Caco-2 (cell line): ENCODE results near the gene ZDHHC14. TPM values are rescaled to one million over a fixed set of nuclear protein-coding genes. Genes with fewer than 3 reads are reported as not detected.

Source experiments
- BruUV-seq: library from RNA; stranded (reverse); fragments of 400-500 nt; replicated peaks from 2 replicates; lab custom pipeline; 2021; lab: Mats Ljungman, UMichigan
- CTCF ChIA-PET: fragments of 300-600 bp; sonication (Branson Sonifier 250); formaldehyde crosslinking; loops from one replicate; lab custom pipeline; 2022; ENCODE audit warnings: antibody characterized with exemption; lab: Charles Lee
- POLR2A ChIA-PET: fragments of 300-600 bp; sonication (Branson Sonifier 250); formaldehyde crosslinking; loops from one replicate; lab custom pipeline; 2022; ENCODE audit warnings: antibody characterized with exemption; lab: Charles Lee
- DNase-seq, 2 experiments: peaks; one replicate each; pipeline versions ENCODE4 v3.0.0 to v3.0.0-alpha.2; 2020 to 2022
- H3K27me3 ChIP-seq: replicated peaks from 2 replicates; pipeline ENCODE4 v1.6.0; 2011; ENCODE audit warnings: low read length; ENCODE audit not compliant: control insufficient read depth, insufficient read depth
- H3K36me3 ChIP-seq: 2 replicates; pipeline ENCODE4 v1.5.1; 2011; ENCODE audit warnings: low read length; ENCODE audit not compliant: control insufficient read depth, insufficient read depth
- H3K4me1 ChIP-seq: fragments of 250-450 bp; sonication (Bioruptor Pico); 2 replicates; pipeline ENCODE4 v1.5.1; 2020; ENCODE audit warnings: mild to moderate bottlenecking
- H3K4me3 ChIP-seq: 2 replicates; pipeline ENCODE4 v1.5.1; 2011; ENCODE audit warnings: low read depth, mild to moderate bottlenecking, control low read depth, low read length
- H3K9me3 ChIP-seq: fragments of 250-450 bp; sonication (Bioruptor Pico); 2 replicates; pipeline ENCODE4 v1.5.1; 2020; ENCODE audit warnings: mild to moderate bottlenecking, moderate library complexity
- H3K27ac Mint-ChIP-seq: one replicate; pipeline ENCODE4 v1.8.0; 2022; ENCODE audit warnings: mixed read lengths; ENCODE audit not compliant: unreplicated experiment
- H3K27me3 Mint-ChIP-seq: one replicate; pipeline ENCODE4 v1.8.0; 2022; ENCODE audit warnings: mixed read lengths; ENCODE audit not compliant: insufficient read depth, unreplicated experiment
- H3K36me3 Mint-ChIP-seq: one replicate; pipeline ENCODE4 v1.8.0; 2022; ENCODE audit warnings: mild to moderate bottlenecking, mixed read lengths; ENCODE audit not compliant: insufficient read depth, unreplicated experiment
- H3K4me1 Mint-ChIP-seq: one replicate; pipeline ENCODE4 v1.8.0; 2022; ENCODE audit warnings: low read depth, mixed read lengths; ENCODE audit not compliant: unreplicated experiment
- H3K4me3 Mint-ChIP-seq: one replicate; pipeline ENCODE4 v1.8.0; 2022; ENCODE audit warnings: mild to moderate bottlenecking, moderate library complexity, mixed read lengths; ENCODE audit not compliant: unreplicated experiment
- H3K9me3 Mint-ChIP-seq: one replicate; pipeline ENCODE4 v1.8.0; 2022; ENCODE audit warnings: mixed read lengths; ENCODE audit not compliant: unreplicated experiment
- intact Hi-C: fragments of 100-400 bp; cut with micrococcal nuclease; formaldehyde crosslinking; loops from one replicate; pipeline ENCODE4 v1.10.0; 2022; ENCODE audit not compliant: unreplicated experiment
- total RNA-seq: library from RNA; stranded (reverse); gene quantifications from 2 replicates; pipeline ENCODE4 v1.2.3, GENCODE V29; 2022
- TF ChIP-seq, protein P1 (sequence below), 2 experiments: fragments of 200-600 bp in 1 of 2; IDR thresholded peaks; 1 replicate in 1 of 2; 2 replicates in 1 of 2; pipeline versions ENCODE4 v1.5.1 to v1.8.0; 2011 to 2022; ENCODE audit warnings: antibody characterized with exemption in 1 of 2, control low read depth in 1 of 2, inconsistent platforms in 1 of 2, low read depth in 1 of 2, low read length in 1 of 2, mild to moderate bottlenecking in 1 of 2, moderate library complexity in 1 of 2; ENCODE audit not compliant: insufficient read depth in 1 of 2, severe bottlenecking in 1 of 2, unreplicated experiment in 1 of 2

Gene ZDHHC14
- total RNA-seq, 1 experiment from 2014 or later: 22.1 TPM

DNA sequence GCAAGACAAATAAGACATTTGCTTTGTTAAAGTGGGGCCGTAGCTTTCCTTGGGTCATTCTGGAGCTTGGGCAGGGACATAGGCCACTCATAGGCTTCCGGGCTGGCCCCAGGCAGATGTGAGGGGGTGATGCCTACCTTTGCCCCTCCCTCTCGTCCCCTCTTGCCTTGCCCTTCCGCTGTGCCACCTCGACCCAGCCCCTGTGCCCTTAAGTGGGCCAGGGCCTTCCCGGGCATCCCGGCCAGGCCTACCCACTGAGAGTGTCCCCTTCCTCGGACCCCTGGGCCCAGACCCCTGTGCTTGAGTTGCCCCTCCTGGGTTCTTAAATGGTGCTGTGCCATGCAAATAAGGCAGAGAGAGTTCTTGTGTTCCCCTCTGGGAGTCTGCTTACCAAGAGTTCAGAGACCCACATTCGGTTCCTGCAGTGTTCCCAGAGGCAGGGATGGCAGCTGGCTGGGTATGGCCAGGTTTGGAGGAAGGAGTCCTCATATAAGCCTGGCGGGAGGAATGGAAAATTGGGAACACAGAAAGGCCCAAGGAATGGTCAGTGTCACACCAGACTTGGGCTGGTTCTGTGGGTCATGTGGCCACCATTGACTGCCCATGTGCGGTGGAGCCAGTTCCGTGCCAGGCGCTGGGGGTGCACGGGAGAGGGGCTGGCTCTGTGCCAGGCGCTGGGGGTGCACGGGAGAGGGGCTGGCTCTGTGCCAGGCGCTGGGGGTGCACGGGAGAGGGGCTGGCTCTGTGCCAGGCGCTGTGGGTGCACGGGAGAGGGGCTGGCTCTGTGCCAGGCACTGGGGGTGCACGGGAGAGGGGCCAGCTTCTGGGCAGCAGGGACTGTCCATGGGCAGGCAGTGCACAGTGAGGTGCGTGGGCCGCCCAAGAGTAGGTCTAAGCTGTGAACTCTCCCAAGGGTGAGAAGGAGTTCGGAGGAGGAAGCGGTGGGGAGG is 268.6 kb downstream of the ZDHHC14 start:
- POLR2A ChIA-PET: interaction anchor here (0.7 kb wide), 1 partner anchor 66 kb away, joined by 3 read pairs; no protein-coding TSS in a partner anchor
- Mint-ChIP-seq H3K4me3 (no peak overlapping the region), H3K36me3 (peaks cover 21% of the 10 kb centered on the region), H3K9me3 (no peaks in the 10 kb centered on the region), H3K4me1 (no peaks in the 10 kb centered on the region), H3K27me3 (no peaks in the 10 kb centered on the region), H3K27ac (no peak overlapping the region)
- H3K9me3 ChIP-seq: no peaks in the 10 kb centered on the region
- DNase-seq: no peak
- no peak overlapping the region for H3K4me3 ChIP-seq
- no peaks in the 10 kb centered on the region for H3K27me3 ChIP-seq
- H3K36me3 ChIP-seq: no peaks in the 10 kb centered on the region; the same call in none of the 2 replicates
- TF ChIP-seq, protein P1, sequence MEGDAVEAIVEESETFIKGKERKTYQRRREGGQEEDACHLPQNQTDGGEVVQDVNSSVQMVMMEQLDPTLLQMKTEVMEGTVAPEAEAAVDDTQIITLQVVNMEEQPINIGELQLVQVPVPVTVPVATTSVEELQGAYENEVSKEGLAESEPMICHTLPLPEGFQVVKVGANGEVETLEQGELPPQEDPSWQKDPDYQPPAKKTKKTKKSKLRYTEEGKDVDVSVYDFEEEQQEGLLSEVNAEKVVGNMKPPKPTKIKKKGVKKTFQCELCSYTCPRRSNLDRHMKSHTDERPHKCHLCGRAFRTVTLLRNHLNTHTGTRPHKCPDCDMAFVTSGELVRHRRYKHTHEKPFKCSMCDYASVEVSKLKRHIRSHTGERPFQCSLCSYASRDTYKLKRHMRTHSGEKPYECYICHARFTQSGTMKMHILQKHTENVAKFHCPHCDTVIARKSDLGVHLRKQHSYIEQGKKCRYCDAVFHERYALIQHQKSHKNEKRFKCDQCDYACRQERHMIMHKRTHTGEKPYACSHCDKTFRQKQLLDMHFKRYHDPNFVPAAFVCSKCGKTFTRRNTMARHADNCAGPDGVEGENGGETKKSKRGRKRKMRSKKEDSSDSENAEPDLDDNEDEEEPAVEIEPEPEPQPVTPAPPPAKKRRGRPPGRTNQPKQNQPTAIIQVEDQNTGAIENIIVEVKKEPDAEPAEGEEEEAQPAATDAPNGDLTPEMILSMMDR (IDR thresholded peaks at IDR 0.05; ENCODE audit: insufficient read depth in 1 of 2, low read depth in 1 of 2, low read length in 1 of 2, severe bottlenecking in 1 of 2, unreplicated experiment in 1 of 2): no peak
- no peaks in the 10 kb centered on the region for H3K4me1 ChIP-seq
- intact Hi-C loops: no loop called here
- no TSS peak for BruUV-seq
- CTCF ChIA-PET: no interaction called here

DNA sequence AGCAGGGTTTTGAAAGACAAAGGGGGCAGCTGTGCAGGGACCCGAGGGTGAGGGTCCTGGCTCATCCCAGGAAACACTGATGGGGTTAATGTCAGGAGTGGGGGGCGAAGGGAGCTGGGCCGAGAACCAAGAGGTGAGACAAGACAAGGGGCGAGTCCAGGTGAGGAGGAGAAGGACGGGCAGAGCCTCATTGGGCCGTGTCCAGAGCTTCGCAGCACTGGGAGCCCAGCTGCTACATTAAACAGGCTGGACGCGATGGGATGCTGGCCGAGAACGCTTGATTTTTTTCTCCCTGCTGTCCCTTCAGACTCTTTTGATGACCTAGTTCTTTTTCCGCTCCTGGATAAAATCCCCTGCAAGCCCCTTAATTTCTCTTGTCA is 269.3 kb downstream of the ZDHHC14 start:
- Mint-ChIP-seq H3K4me1 (no peaks in the 10 kb centered on the region), H3K27ac (no peak overlapping the region), H3K36me3 (peaks cover 21% of the 10 kb centered on the region), H3K4me3 (no peak overlapping the region), H3K9me3 (no peaks in the 10 kb centered on the region), H3K27me3 (no peaks in the 10 kb centered on the region)
- Histone ChIP-seq H3K9me3 (no peaks in the 10 kb centered on the region), H3K36me3 (no peaks in the 10 kb centered on the region; the same call in none of the 2 replicates), H3K27me3 (no peaks in the 10 kb centered on the region), H3K4me1 (no peaks in the 10 kb centered on the region), H3K4me3 (no peak overlapping the region)
- TF ChIP-seq, protein P1 (IDR thresholded peaks at IDR 0.05; ENCODE audit: insufficient read depth in 1 of 2, low read depth in 1 of 2, low read length in 1 of 2, severe bottlenecking in 1 of 2, unreplicated experiment in 1 of 2): no peak
- DNase-seq: no peak
- CTCF ChIA-PET: no interaction called here
- BruUV-seq: no TSS peak
- intact Hi-C loops: no loop called here
- POLR2A ChIA-PET: interaction anchor here (0.7 kb wide), 1 partner anchor 66 kb away, joined by 3 read pairs; no protein-coding TSS in a partner anchor

- H3K4me3 Mint-ChIP-seq: no peak overlapping the region
- no peaks in the 10 kb centered on the region for H3K4me1 ChIP-seq
- H3K36me3 ChIP-seq: no peaks in the 10 kb centered on the region; the same call in none of the 2 replicates
- no peaks in the 10 kb centered on the region for H3K4me1 Mint-ChIP-seq
- intact Hi-C loops: no loop called here
- peaks cover 21% of the 10 kb centered on the region for H3K36me3 Mint-ChIP-seq
- ChIA-PET POLR2A (no interaction called here), CTCF (no interaction called here)
- H3K9me3 ChIP-seq: no peaks in the 10 kb centered on the region
- no peaks in the 10 kb centered on the region for H3K27me3 Mint-ChIP-seq
- H3K27me3 ChIP-seq: no peaks in the 10 kb centered on the region
- H3K9me3 Mint-ChIP-seq: no peaks in the 10 kb centered on the region
- no peak for DNase-seq
- H3K27ac Mint-ChIP-seq: no peak overlapping the region
- TF ChIP-seq, protein P1 (IDR thresholded peaks at IDR 0.05; ENCODE audit: insufficient read depth in 1 of 2, low read depth in 1 of 2, low read length in 1 of 2, severe bottlenecking in 1 of 2, unreplicated experiment in 1 of 2): no peak
- no TSS peak for BruUV-seq
- no peak overlapping the region for H3K4me3 ChIP-seq
Measured at GRCh38 chr6:157650801-157651200, 269.8 kb downstream of the ZDHHC14 start.
